B cell (primary cell): ENCODE measurements around the gene WWC2. TPM values are rescaled to one million over a fixed set of nuclear protein-coding genes. Genes with fewer than 3 reads are reported as not detected.

Experiments
- ATAC-seq: fragments of 200-7000 bp; cut with Tn5 transposase; one replicate; pipeline ENCODE4 v1.10.0; 2021; ENCODE audit warnings: low read depth, mild to moderate bottlenecking, moderate number of reproducible peaks, moderate library complexity
- CTCF ChIA-PET: fragments of 350-600 bp; sonication (Branson Sonifier 250); formaldehyde crosslinking; loops from one replicate; lab custom pipeline; 2021; ENCODE audit warnings: antibody characterized with exemption, inconsistent platforms; lab: Charles Lee
- POLR2A ChIA-PET: fragments of 350-600 bp; sonication (Branson Sonifier 250); formaldehyde crosslinking; loops from one replicate; lab custom pipeline; 2021; ENCODE audit warnings: antibody characterized with exemption; lab: Charles Lee
- DNase-seq: peaks from one replicate; pipeline ENCODE4 v3.0.0; 2013
- H2AFZ ChIP-seq: 2 replicates; pipeline ENCODE4 v1.6.1; 2012; ENCODE audit warnings: mild to moderate bottlenecking, low read depth, low read length; ENCODE audit not compliant: insufficient read depth, poor library complexity, severe bottlenecking
- H3K27ac ChIP-seq, 2 donors: 1 replicate in 1 of 2; 2 replicates in 1 of 2; pipeline ENCODE4 v1.5.1; 2012 to 2013; ENCODE audit warnings: low read length in 2 of 2, mild to moderate bottlenecking in 2 of 2, moderate library complexity in 1 of 2
- H3K27me3 ChIP-seq, 4 experiments: fragments of 200-600 bp in 1 of 4; sonication (generic) in 1 of 4; replicated peaks in 1 of 4; 1 replicate in 2 of 4; 2 replicates in 2 of 4; pipeline versions ENCODE4 v1.6.1 to v1.7.0; 2013 to 2016; ENCODE audit warnings: low read length in 3 of 4, mild to moderate bottlenecking in 2 of 4, mixed read lengths in 1 of 4, moderate library complexity in 1 of 4; ENCODE audit not compliant: insufficient read depth in 4 of 4, control insufficient read depth in 3 of 4; ENCODE audit errors: control extremely low read depth in 1 of 4
- H3K36me3 ChIP-seq, 2 experiments: replicated peaks in 1 of 2; 1 replicate in 1 of 2; 2 replicates in 1 of 2; pipeline versions ENCODE4 v1.6.1 to v1.7.1; 2013; ENCODE audit warnings: low read length in 1 of 2; ENCODE audit not compliant: insufficient read depth in 2 of 2, control insufficient read depth in 1 of 2; ENCODE audit errors: control extremely low read depth in 1 of 2, extremely low read depth in 1 of 2
- H3K4me1 ChIP-seq, 2 donors: fragments of 200-600 bp in 1 of 2; sonication (generic) in 1 of 2; 1 replicate in 1 of 2; 2 replicates in 1 of 2; pipeline versions ENCODE4 v1.5.1 to v1.6.1; 2013 to 2017; ENCODE audit warnings: low read length in 2 of 2; ENCODE audit not compliant: control insufficient read depth in 2 of 2, insufficient read depth in 2 of 2
- H3K4me2 ChIP-seq: replicated peaks from 2 replicates; pipeline ENCODE3; 2012; ENCODE audit warnings: mild to moderate bottlenecking, low read depth, low read length; ENCODE audit not compliant: poor library complexity, severe bottlenecking
- H3K4me3 ChIP-seq, 5 experiments: fragments of 200-600 bp in 1 of 5; sonication (generic) in 1 of 5; 1 replicate in 3 of 5; 2 replicates in 2 of 5; pipeline versions ENCODE4 v1.5.1 to v1.7.0; 2011 to 2016; ENCODE audit warnings: low read length in 4 of 5, mild to moderate bottlenecking in 4 of 5, low read depth in 2 of 5, control low read depth in 1 of 5, moderate library complexity in 1 of 5; ENCODE audit not compliant: insufficient read depth in 1 of 5; ENCODE audit errors: control extremely low read depth in 1 of 5, extremely low read depth in 1 of 5
- H3K79me2 ChIP-seq: fragments of 200-600 bp; sonication (generic); one replicate; pipeline ENCODE4 v1.6.0; 2016; ENCODE audit warnings: low read length; ENCODE audit not compliant: control insufficient read depth, insufficient read depth
- H3K9ac ChIP-seq: fragments of 200-600 bp; sonication (generic); 2 replicates; pipeline ENCODE4 v1.6.1; 2017; ENCODE audit warnings: mild to moderate bottlenecking, low read length, moderate library complexity
- H3K9me3 ChIP-seq, 3 donors: one replicate each; pipeline versions ENCODE4 v1.6.1 to v1.7.1; 2013; ENCODE audit warnings: low read length in 2 of 3; ENCODE audit not compliant: control insufficient read depth in 2 of 3, insufficient read depth in 1 of 3; ENCODE audit errors: control extremely low read depth in 1 of 3
- H4K20me1 ChIP-seq: 2 replicates; pipeline ENCODE4 v1.6.0; 2012; ENCODE audit warnings: mild to moderate bottlenecking, low read length; ENCODE audit not compliant: insufficient read depth, control insufficient read depth, poor library complexity, severe bottlenecking
- H3K27ac Mint-ChIP-seq: one replicate; pipeline ENCODE4 v1.8.0; 2021; ENCODE audit warnings: mixed read lengths
- H3K27me3 Mint-ChIP-seq: one replicate; pipeline ENCODE4 v1.8.0; 2021; ENCODE audit warnings: mixed read lengths
- H3K4me1 Mint-ChIP-seq: one replicate; pipeline ENCODE4 v1.8.0; 2021; ENCODE audit warnings: mixed read lengths
- H3K4me3 Mint-ChIP-seq: one replicate; pipeline ENCODE4 v1.8.0; 2021; ENCODE audit warnings: mixed read lengths
- H3K9me3 Mint-ChIP-seq: one replicate; pipeline ENCODE4 v1.8.0; 2022; ENCODE audit warnings: mixed read lengths; ENCODE audit not compliant: insufficient read depth
- EZH2 ChIP-seq: IDR thresholded peaks from 2 replicates; pipeline ENCODE4 v1.6.1; 2012; ENCODE audit warnings: borderline replicate concordance, low read depth, mild to moderate bottlenecking, moderate library complexity, low read length; ENCODE audit not compliant: insufficient read depth, poor library complexity, severe bottlenecking
- WGBS: methylation state at CpG from one replicate; pipeline ENCODE4 v1.1.5; 2013; ENCODE audit warnings: missing lambda C conversion rate; ENCODE audit not compliant: insufficient coverage; 5-methylcytosine and 5-hydroxymethylcytosine counted together
- intact Hi-C: fragments of 100-400 bp; cut with micrococcal nuclease; formaldehyde crosslinking; loops from one replicate; pipeline ENCODE4 v1.10.0; 2022
- polyA plus RNA-seq: library from polyadenylated mRNA; depleted of rRNA; stranded (reverse); fragments of >200 nt; gene quantifications from 2 replicates; pipeline ENCODE4 v1.2.3, GENCODE V29; 2012
- total RNA-seq, 2 donors: library from RNA; stranded (reverse); fragments of 120-200 nt in 1 of 2; gene quantifications; 1 replicate in 1 of 2; 2 replicates in 1 of 2; pipeline versions ENCODE4 v1.2.3 to v1.2.4, GENCODE V29; 2013 to 2022
- TF ChIP-seq, protein P1 (sequence below): fragments of 200-600 bp; IDR thresholded peaks from one replicate; pipeline ENCODE4 v1.8.0; 2022; ENCODE audit warnings: antibody characterized with exemption, mild to moderate bottlenecking

Gene WWC2
- total and polyA plus RNA-seq, 2 donors (not counting 1 experiment from before 2014, with no cell fraction given), result 0.07 to 0.32 TPM

DNA sequence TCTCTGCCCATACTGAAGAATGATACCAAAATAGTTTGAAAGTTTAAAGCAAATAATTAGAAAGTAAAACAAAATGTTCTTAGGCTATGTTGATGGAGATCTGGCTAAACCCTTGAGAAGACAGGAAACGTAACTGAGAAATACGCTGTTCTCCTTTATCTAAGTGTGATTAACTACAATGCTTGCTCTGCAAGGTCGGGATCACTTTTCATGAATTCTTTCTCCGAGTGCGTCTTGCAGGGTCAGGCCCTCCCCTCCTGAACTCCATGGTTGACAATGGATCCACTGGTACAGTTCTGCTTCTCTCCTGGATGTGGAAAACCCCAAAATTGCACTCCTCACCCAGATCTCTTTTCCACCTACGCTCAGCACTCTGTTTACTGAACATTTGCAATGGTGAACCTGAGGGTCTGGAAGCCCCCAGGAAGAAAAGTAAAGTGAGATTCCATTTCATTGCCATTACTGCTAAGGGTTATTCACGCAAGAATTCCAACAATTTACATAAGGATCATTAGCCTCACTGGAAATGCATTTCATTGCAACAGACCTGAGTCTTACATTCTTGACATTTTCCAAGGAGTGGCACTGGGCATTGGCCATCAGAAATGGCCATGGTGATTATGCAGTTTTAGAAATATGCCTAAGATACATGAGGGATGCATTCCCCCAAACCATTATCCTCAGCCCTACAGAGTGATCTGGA lies 24.6 kb upstream of the WWC2 start:
- Histone ChIP-seq H3K27ac (no peak overlapping the region), H3K27me3 (no peaks in the 10 kb centered on the region), H3K36me3 (no peaks in the 10 kb centered on the region), H3K9me3 (peaks cover 0 to 8% (median 0%) of the 10 kb centered on the region in 3 donors), H3K4me1 (no peaks in the 10 kb centered on the region), H3K79me2 (no peaks in the 10 kb centered on the region), H2AFZ (no peak overlapping the region), H4K20me1 (no peaks in the 10 kb centered on the region), H3K9ac (no peak overlapping the region), H3K4me3 (no peak overlapping the region), H3K4me2 (no peak overlapping the region)
- CTCF ChIA-PET, result interaction anchor here (1.1 to 3.9 kb wide), 11 partner anchors 12 to 333 kb away, joined by 3 to 27 read pairs (median 5); no protein-coding TSS in a partner anchor
- POLR2A ChIA-PET, result no interaction called here
- no peak for TF ChIP-seq EZH2
- TF ChIP-seq, protein P1, sequence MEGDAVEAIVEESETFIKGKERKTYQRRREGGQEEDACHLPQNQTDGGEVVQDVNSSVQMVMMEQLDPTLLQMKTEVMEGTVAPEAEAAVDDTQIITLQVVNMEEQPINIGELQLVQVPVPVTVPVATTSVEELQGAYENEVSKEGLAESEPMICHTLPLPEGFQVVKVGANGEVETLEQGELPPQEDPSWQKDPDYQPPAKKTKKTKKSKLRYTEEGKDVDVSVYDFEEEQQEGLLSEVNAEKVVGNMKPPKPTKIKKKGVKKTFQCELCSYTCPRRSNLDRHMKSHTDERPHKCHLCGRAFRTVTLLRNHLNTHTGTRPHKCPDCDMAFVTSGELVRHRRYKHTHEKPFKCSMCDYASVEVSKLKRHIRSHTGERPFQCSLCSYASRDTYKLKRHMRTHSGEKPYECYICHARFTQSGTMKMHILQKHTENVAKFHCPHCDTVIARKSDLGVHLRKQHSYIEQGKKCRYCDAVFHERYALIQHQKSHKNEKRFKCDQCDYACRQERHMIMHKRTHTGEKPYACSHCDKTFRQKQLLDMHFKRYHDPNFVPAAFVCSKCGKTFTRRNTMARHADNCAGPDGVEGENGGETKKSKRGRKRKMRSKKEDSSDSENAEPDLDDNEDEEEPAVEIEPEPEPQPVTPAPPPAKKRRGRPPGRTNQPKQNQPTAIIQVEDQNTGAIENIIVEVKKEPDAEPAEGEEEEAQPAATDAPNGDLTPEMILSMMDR, result no peak
- Mint-ChIP-seq H3K9me3 (peaks cover 9% of the 10 kb centered on the region), H3K4me3 (no peak overlapping the region), H3K4me1 (no peaks in the 10 kb centered on the region), H3K27ac (no peak overlapping the region), H3K27me3 (peaks cover 17% of the 10 kb centered on the region)
- DNase-seq (no peak), ATAC-seq (no peak)
- 97% methylated on average over 6 of the region's 7 CpGs for WGBS
- intact Hi-C loops, result no loop called here

DNA sequence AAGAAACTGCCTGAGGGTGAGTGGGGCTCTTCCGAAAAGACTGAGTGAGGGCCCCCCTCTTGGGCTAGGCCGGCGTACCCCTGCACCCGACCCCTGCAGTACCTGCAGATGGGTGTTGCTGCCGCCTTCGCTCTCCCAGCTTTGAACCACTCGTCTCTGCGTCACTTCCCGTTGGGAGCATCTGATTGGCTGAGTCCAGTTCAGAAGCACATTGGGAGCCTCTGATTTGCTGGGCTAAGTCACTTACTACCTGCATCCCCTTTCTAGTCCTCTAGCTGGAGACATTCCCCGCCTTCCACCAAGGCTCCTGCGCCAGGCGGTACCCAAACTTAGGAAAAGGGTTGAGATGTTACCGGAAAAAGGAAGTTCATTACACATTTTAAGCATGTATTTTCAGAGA lies 20.4 kb upstream of the WWC2 start:
- Mint-ChIP-seq H3K4me1 (no peaks in the 10 kb centered on the region), H3K4me3 (no peak overlapping the region), H3K27ac (no peak overlapping the region), H3K27me3 (peaks cover 10% of the 10 kb centered on the region), H3K9me3 (no peaks in the 10 kb centered on the region)
- Histone ChIP-seq H3K27me3 (no peaks in the 10 kb centered on the region), H3K79me2 (no peaks in the 10 kb centered on the region), H3K9ac (no peak overlapping the region), H4K20me1 (no peaks in the 10 kb centered on the region), H2AFZ (no peak overlapping the region), H3K36me3 (no peaks in the 10 kb centered on the region), H3K27ac (no peak overlapping the region), H3K4me1 (no peaks in the 10 kb centered on the region), H3K4me3 (no peak overlapping the region), H3K9me3 (no peaks in the 10 kb centered on the region), H3K4me2 (no peak overlapping the region)
- WGBS, result 95% methylated on average over 9 of the region's 13 CpGs
- TF ChIP-seq, protein P1, result no peak
- TF ChIP-seq EZH2, result no peak
- ATAC-seq (no peak), DNase-seq (no peak)
- intact Hi-C loops, result no loop called here
- POLR2A ChIA-PET, result no interaction called here
- CTCF ChIA-PET, result no interaction called here
